SKM-1 (cell line): Measurements from ENCODE around the gene TSPAN31.
"Not testable (repeated sequence)": the region's sequence is repeated elsewhere in the genome, so short reads cannot be mapped to it uniquely, and the experiment has no call there.

Source experiments
- DNase-seq: peaks from one replicate; lab custom pipeline; 2025; ENCODE audit not compliant: unreplicated experiment; lab: John Stamatoyannopoulos, UW

The TSPAN31 gene

GRCh38 chr12:57765698-57766463 lies 21.0 kb downstream of the TSPAN31 start:
- no peak for DNase-seq

- no peak for DNase-seq
Observed at GRCh38 chr12:57766464-57767304, 21.8 kb downstream of the TSPAN31 start, which contains the start of gene CYP27B1. Gene CYP27B1, minus strand, starts transcription at chr12:57767078. Its CDS starts 37 bp downstream, at chr12:57767041.

GRCh38 chr12:57767305-57767698 lies 22.5 kb downstream of the TSPAN31 start:
- no peak for DNase-seq

- no peak for DNase-seq
Observed at GRCh38 chr12:57767876-57768275, 23.0 kb downstream of the TSPAN31 start.

- no peak for DNase-seq
Observed at GRCh38 chr12:57769594-57769993, 24.8 kb downstream of the TSPAN31 start.

GRCh38 chr12:57770734-57771133 lies 25.9 kb downstream of the TSPAN31 start:
- DNase-seq = no peak

GRCh38 chr12:57771236-57771872 lies 26.5 kb downstream of the TSPAN31 start:
- peak; percentile 53 for DNase-seq

GRCh38 chr12:57771873-57772428 lies 27.1 kb downstream of the TSPAN31 start, which contains the start of gene METTL1:
Gene METTL1, minus strand, starts transcription at chr12:57772105. Its CDS starts 22 bp downstream, at chr12:57772083.
- DNase-seq = peak; percentile 79

- no peak for DNase-seq
Observed at GRCh38 chr12:57772429-57773322, 27.8 kb downstream of the TSPAN31 start, which contains the start of gene EEF1AKMT3. Gene EEF1AKMT3, plus strand, starts transcription at chr12:57772614. Its CDS starts 111 bp downstream, at chr12:57772725.

GRCh38 chr12:57774634-57775033 lies 29.8 kb downstream of the TSPAN31 start:
- not testable (repeated sequence) for DNase-seq

GRCh38 chr12:57775044-57775443 lies 30.2 kb downstream of the TSPAN31 start:
- no peak for DNase-seq

GRCh38 chr12:57775563-57776246 lies 30.9 kb downstream of the TSPAN31 start:
- peak; percentile 57 for DNase-seq

GRCh38 chr12:57776247-57776587 lies 31.4 kb downstream of the TSPAN31 start:
- no peak for DNase-seq

- DNase-seq = no peak
Observed at GRCh38 chr12:57777367-57777766, 32.5 kb downstream of the TSPAN31 start.

- DNase-seq = no peak
Observed at GRCh38 chr12:57777911-57778310, 33.1 kb downstream of the TSPAN31 start.

GRCh38 chr12:57779736-57780135 lies 34.9 kb downstream of the TSPAN31 start:
- no peak for DNase-seq

- no peak for DNase-seq
Observed at GRCh38 chr12:57780284-57780897, 35.6 kb downstream of the TSPAN31 start.

- no peak for DNase-seq
Observed at GRCh38 chr12:57781244-57781643, 36.4 kb downstream of the TSPAN31 start.

GRCh38 chr12:57781801-57782200 lies 37.0 kb downstream of the TSPAN31 start:
- DNase-seq = no peak
